GM19193 (cell line): Measurements from ENCODE around the gene IFIT5.

Source experiments
- POLR2A ChIP-seq: IDR thresholded peaks from 4 replicates; pipeline ENCODE4 v1.6.1; 2011; ENCODE audit not compliant: insufficient read depth, insufficient read length; ENCODE audit errors: extremely low read depth

The IFIT5 gene

GRCh38 chr10:89414146-89414878 lies at the start of gene IFIT5:
TSS of gene IFIT5 (plus strand) at chr10:89414568. CDS start at chr10:89414799, 231 bp downstream.
- peak; percentile 64 for TF ChIP-seq POLR2A

GRCh38 chr10:89367529-89367928 lies 46.8 kb upstream of the IFIT5 start:
- no peak for TF ChIP-seq POLR2A

GRCh38 chr10:89368129-89368528 lies 46.2 kb upstream of the IFIT5 start:
- TF ChIP-seq POLR2A = no peak

- no peak for TF ChIP-seq POLR2A
Measured at GRCh38 chr10:89369156-89370105, 44.9 kb upstream of the IFIT5 start.

GRCh38 chr10:89371079-89371478 lies 43.3 kb upstream of the IFIT5 start:
- TF ChIP-seq POLR2A = no peak

GRCh38 chr10:89371987-89372386 lies 42.4 kb upstream of the IFIT5 start:
- TF ChIP-seq POLR2A = no peak

- no peak for TF ChIP-seq POLR2A
Measured at GRCh38 chr10:89373916-89374711, 40.3 kb upstream of the IFIT5 start.

GRCh38 chr10:89374713-89375141 lies 39.6 kb upstream of the IFIT5 start:
- no peak for TF ChIP-seq POLR2A

GRCh38 chr10:89377705-89378637 lies 36.4 kb upstream of the IFIT5 start, which contains the start of gene IFIT1B:
TSS of gene IFIT1B (plus strand) at chr10:89378056. CDS start at chr10:89378136, 80 bp downstream.
- no peak for TF ChIP-seq POLR2A

- no peak for TF ChIP-seq POLR2A
Measured at GRCh38 chr10:89379103-89379502, 35.3 kb upstream of the IFIT5 start.

- no peak for TF ChIP-seq POLR2A
Measured at GRCh38 chr10:89382757-89383156, 31.6 kb upstream of the IFIT5 start.

- no peak for TF ChIP-seq POLR2A
Measured at GRCh38 chr10:89384474-89385340, 29.7 kb upstream of the IFIT5 start.

- TF ChIP-seq POLR2A = no peak
Measured at GRCh38 chr10:89388806-89389205, 25.6 kb upstream of the IFIT5 start.

GRCh38 chr10:89389254-89389653 lies 25.1 kb upstream of the IFIT5 start:
- TF ChIP-seq POLR2A = no peak
